NCI-H2171 treated with DMSO at 0.1 percent for 48 hours (cell line): Measurements from ENCODE around the gene SH3RF3.
"Not testable (repeated sequence)": the region's sequence is repeated elsewhere in the genome, so short reads cannot be mapped to it uniquely, and the experiment has no call there.

Experiments
- DNase-seq: peaks from one replicate; lab custom pipeline; 2025; lab: John Stamatoyannopoulos, UW

Gene SH3RF3

GRCh38 chr2:109128616-109129355 lies at the start of gene SH3RF3:
Gene SH3RF3, plus strand, starts transcription at chr2:109129205.
- peak; percentile 63 for DNase-seq

DNA sequence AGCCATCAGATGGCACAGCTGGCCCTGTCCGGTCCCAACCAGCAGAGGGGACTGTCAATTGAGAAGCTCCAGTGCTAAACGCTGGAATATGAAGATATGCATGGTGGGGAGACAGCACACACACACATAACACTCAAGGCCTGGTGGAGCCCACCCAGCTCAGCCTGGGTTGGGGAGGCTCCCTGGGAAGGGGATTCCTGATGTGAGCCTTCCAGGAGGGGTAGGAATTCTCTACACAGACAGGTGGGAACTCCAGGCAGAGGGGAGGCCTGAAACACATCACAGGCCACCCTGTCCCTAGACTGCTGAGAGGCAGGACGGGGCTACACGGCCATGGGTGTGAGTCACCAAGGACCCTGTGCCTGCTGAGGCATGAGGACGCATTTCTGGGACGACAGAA lies 49.4 kb upstream of the SH3RF3 start:
- DNase-seq: no peak

DNA sequence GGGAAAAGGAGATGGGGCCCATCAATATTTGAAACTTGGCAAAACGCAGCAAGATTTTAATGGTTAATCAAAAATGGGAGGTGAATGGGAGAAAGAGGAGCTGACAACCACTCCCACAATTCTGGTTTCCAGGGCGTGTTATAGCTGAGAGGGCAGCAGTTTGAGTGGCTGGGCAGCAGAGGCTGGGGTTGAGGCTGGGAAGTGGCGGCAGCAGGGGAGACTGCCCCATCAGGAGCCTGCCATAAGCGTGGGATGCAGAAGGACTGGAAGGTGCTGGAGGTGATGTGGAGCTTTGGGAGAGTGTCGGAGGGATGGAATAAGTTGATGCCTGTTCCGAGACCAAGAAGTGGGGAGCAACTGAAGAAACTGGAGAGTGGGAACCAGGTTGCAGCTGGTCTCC lies 48.9 kb upstream of the SH3RF3 start:
- DNase-seq: no peak

- DNase-seq: no peak
These were observed 48.2 kb upstream of the SH3RF3 start for GRCh38 chr2:109080757-109081156.

DNA sequence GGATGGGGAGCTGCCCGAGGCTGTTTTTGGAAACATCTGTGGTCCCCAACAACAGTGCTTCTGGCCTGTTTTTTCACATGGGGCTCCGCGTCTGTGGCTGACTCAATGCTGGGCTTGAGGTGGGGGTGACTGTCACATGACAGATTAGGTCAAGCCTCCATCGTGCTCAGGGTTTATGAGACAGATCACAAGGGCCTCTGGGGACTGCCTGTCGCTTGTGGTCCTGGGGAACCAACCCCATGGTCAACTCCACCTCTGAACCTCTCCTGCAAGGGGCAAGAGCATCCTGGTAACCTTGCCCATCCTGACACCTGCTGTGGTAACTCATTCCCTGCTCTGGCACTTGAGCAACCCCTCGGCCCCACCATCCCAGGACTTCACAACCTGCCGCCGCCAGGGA lies 47.6 kb upstream of the SH3RF3 start:
- DNase-seq: no peak

DNA sequence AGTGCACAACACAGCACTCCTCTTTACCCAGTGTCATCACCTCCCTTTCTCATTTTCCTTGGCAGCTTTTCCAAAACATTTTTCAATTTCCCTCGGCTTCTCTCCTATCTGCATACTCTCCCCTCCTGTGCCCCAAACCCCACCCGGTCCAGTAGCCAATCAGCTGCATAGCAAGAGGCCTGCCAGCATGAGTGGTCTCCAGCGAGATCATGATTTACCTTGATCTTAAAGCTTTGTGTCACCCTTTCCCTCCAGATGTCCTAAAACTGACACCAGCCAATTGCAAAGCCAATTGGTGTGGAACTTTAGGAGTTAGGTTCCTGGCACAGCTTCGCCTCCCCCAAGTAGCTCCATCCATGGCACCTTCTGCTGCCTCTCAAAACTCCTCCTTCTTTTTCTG lies 45.2 kb upstream of the SH3RF3 start:
- no peak for DNase-seq

GRCh38 chr2:109084341-109084740 lies 44.7 kb upstream of the SH3RF3 start:
- DNase-seq: no peak

DNA sequence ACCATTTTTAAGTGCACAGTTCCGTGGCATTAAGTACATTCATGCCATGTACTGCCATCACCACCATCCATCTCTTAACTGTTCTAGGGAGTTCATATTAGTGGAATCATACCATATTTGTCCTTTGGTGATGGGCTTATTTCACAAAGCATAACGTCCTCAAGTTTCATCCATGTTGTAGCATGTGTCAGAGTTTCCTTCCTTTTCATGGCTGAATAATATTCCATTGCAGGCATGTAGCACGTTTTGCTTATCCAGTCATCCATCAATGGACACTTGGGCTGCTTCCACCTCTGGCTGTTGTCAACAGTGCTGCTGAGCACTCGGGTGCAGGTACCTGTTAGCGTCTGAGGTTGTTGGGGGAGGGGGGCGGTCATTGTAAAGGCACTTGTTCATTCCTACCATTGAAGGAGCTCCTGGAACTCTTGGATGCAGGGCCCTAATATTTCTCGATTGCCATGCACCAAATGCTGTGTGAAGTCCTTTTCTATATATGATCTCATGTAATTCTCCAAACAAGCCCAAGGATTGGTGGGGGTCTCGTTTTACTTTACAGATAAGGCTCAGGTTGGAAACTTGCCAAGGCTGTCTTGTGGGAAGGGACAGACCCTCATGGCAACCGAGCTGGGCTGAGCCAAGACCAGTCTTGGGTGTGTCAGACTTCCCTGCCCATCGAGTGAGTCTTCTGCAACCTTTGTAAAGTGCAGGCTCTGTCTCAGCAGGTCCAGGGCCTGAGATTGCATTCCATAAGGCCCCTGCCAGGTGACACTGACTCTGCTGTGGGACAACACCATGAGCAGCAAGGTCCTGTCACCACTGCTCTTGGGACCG lies 42.9 kb upstream of the SH3RF3 start:
- no peak for DNase-seq

GRCh38 chr2:109086743-109087020 lies 42.3 kb upstream of the SH3RF3 start:
- no peak for DNase-seq

- DNase-seq: no peak
These were observed 41.8 kb upstream of the SH3RF3 start for GRCh38 chr2:109087055-109087663.

GRCh38 chr2:109089602-109090300 lies 39.3 kb upstream of the SH3RF3 start:
- DNase-seq: no peak

DNA sequence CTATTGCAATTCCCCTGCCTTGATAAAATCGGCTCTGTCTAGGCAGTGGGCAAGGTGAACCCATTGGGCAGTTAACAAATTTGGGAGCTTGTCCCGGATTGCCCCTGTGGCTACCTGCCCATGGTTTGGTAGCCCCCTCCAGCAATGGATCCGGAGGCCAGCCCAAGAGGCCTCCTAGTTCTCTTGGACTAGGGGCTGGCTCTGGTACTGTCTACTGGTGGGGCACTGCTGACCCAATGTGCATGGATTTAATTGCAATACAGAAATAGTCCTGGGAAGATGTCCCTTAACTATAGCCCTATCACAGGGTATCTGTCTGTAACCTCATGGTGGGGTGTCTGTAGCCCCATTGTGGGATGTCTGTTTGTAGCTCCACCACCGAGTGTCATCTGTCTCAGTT lies 37.5 kb upstream of the SH3RF3 start:
- DNase-seq: no peak

DNA sequence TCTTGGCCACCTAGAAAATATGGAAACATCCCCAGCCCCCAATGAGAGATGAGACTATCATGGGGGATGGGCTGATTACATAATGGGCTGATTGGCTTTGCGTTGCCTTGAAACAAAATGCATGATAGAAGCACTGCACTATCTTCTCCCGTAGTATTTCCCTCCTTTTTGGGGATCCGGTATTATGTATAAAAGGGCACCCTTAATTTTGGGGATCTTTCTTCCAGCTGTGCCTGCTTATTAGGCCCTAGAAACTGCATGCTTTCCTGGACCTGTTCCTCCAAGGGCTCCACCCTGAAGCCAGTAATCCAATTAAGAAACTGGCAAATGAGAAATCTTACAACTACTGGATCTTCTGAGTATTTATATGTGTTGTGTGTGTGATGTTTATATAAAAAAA lies 34.9 kb upstream of the SH3RF3 start:
- no peak for DNase-seq

GRCh38 chr2:109098251-109098920 lies 30.6 kb upstream of the SH3RF3 start:
- no peak for DNase-seq

GRCh38 chr2:109098921-109099273 lies 30.1 kb upstream of the SH3RF3 start:
- no peak for DNase-seq

DNA sequence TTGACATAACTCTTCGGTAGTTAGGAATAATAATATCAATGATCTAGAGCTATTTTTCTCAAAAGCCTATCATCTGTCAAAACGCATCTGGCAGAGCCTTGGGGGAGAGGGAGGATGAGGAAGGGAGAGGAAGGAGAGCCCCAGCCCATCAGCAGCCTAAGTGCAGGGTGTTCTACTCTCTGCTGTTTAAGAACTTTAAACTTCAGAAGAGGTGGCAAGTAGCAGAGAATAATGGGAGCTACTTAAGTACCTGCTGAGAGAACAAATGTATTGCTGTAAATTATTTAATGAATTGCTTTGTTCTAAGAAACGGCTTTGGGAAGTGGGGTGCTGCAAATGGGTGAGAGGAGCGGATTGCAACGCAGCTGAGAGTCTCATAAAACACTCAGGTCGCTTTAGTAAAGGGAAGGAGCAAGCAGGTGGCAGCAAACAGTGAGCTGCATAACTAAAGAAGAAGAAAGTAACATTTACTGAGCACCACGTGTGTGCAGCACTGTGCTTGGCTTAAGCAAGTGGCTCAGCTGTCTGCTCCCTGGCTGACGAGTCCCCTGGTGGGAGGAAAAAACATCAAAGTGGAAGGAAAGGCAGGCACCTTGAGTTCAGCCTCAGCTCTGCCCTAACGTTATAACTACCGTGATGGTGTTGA lies 26.3 kb upstream of the SH3RF3 start:
- no peak for DNase-seq

GRCh38 chr2:109105113-109105512 lies 23.9 kb upstream of the SH3RF3 start:
- DNase-seq: no peak

DNA sequence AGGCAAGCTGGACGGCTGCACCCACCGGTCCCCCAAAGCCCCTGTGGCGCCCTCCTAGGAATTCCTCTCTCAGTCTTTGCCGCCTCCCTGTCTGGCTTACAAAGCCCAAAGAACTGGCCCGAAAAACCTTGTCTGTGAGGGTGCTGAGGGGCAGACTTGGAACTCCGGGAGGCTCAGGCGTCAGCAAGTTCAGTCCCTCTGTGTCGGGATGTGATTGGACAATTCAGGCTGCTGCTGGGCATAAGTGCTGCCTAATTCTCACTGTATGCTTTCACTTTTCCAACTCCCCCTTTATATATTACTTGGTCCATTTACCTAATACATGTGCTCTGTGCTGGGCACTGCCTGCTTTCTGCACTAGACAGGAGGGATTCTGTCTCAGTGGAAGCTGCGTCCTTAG lies 20.3 kb upstream of the SH3RF3 start:
- DNase-seq: no peak

- DNase-seq: no peak
These were observed 19.7 kb upstream of the SH3RF3 start for GRCh38 chr2:109109342-109109741.

- DNase-seq: peak; percentile 83
These were observed 18.8 kb upstream of the SH3RF3 start for GRCh38 chr2:109110170-109110569.

DNA sequence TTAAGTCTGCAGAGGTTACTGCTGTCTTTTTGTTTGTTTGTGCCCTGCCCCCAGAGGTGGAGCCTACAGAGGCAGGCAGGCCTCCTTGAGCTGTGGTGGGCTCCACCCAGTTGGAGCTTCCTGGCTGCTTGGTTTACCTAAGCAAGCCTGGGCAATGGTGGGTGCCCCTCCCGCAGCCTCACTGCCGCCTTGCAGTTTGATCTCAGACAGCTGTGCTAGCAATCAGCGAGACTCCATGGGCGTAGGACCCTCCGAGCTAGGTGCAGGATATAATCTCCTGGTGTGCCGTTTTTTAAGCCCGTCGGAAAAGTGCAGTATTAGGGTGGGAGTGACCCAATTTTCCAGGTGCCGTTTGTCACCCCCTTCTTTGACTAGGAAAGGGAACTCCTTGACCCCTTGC lies 11.8 kb upstream of the SH3RF3 start:
- DNase-seq: not testable (repeated sequence)

- DNase-seq: no peak
These were observed 11.2 kb upstream of the SH3RF3 start for GRCh38 chr2:109117780-109118179.
